ENCODE results near the gene MYCBPAP.

MYCBPAP gene

GRCh38 chr17:50495918-50496317 lies 12.3 kb upstream of the MYCBPAP start:
- Histone ChIP-seq H3K9ac (ENCODE audit: low read length) (no peak overlapping the region), H3K36me3 (ENCODE audit: control insufficient read depth, low read depth, low read length) (no peaks in the 10 kb centered on the region), H3K9me3 (ENCODE audit: control insufficient read depth, low read depth, low read length) (no peaks in the 10 kb centered on the region), H3K4me3 (ENCODE audit: low read length) (no peak overlapping the region), H3K27ac (ENCODE audit: low read length) (no peak overlapping the region), H3K27me3 (ENCODE audit: control insufficient read depth, insufficient read depth, low read length) (no peaks in the 10 kb centered on the region), H3K4me1 (ENCODE audit: control insufficient read depth, low read depth, low read length) (no peaks in the 10 kb centered on the region)

DNA sequence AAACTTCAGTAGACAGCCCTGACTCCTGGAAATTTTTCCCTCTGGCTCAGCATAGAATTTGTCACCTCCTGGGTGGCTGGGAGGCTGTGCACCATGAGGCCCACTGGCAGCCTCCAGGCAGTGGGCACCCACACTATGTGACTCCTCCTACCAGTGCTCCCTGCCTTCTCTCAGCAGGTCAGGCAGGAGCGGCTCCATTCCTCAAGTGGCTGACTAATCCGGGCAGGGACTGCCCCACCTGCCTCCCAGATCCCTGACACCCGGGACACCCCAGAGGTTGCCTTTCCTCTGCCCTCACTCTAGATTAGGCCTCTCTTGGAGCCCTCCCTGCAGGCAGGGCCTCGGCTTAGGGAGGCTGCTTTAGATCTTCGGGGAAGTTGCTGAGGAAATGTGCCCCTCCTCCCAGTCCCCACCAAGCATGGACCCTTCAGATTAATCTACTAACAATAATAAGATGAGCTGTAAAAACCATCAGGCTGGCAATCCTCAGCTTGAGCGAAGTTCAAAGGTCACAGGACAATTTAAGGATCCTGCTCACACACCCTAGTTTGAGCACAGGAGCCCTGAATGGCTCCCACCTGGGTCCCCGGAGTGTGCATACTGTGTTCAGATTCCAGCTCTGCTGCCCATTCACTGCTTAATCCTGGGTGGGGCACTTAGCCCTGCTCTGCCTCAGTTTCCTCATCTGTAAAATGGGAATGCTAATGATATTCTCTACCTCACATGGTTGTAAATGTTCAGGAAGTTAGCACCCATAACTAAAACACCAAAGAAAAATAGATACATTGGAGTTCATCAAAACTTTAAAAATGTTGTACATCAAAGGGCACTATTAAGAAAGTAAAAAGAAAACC lies 10.0 kb upstream of the MYCBPAP start:
- no peaks in the 10 kb centered on the region for H3K4me1 ChIP-seq (ENCODE audit: control insufficient read depth, low read depth, low read length)
- no peaks in the 10 kb centered on the region for H3K36me3 ChIP-seq (ENCODE audit: control insufficient read depth, low read depth, low read length)
- no peaks in the 10 kb centered on the region for H3K27me3 ChIP-seq (ENCODE audit: control insufficient read depth, insufficient read depth, low read length)
- no peak overlapping the region for H3K27ac ChIP-seq (ENCODE audit: low read length)
- H3K9me3 ChIP-seq (ENCODE audit: control insufficient read depth, low read depth, low read length): no peaks in the 10 kb centered on the region
- no peak overlapping the region for H3K9ac ChIP-seq (ENCODE audit: low read length)
- no peak overlapping the region for H3K4me3 ChIP-seq (ENCODE audit: low read length)

DNA sequence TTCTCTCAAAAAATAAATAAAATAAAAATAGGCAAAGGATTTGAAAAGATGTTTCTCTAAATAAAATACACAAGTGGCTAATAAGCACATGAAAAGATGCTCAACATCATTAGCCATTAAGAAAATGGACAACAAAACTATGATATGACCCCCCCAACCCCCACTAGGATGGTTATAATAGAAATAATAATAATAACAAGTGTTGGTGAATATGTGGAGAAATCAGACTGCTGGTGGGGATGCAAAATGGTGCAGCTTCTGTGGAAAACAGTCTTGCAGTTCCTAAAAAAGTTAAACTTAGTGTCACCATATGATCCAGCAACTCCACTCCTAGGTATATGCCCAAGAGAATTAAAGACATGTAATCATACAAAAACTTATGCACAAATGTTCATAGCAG lies 9.0 kb upstream of the MYCBPAP start:
- H3K9me3 ChIP-seq (ENCODE audit: control insufficient read depth, low read depth, low read length): no peaks in the 10 kb centered on the region
- peaks cover 8% of the 10 kb centered on the region for H3K4me1 ChIP-seq (ENCODE audit: control insufficient read depth, low read depth, low read length)
- no peak overlapping the region for H3K27ac ChIP-seq (ENCODE audit: low read length)
- no peak overlapping the region for H3K9ac ChIP-seq (ENCODE audit: low read length)
- no peak overlapping the region for H3K4me3 ChIP-seq (ENCODE audit: low read length)
- no peaks in the 10 kb centered on the region for H3K36me3 ChIP-seq (ENCODE audit: control insufficient read depth, low read depth, low read length)
- H3K27me3 ChIP-seq (ENCODE audit: control insufficient read depth, insufficient read depth, low read length): no peaks in the 10 kb centered on the region

GRCh38 chr17:50499721-50500120 lies 8.5 kb upstream of the MYCBPAP start:
- H3K27me3 ChIP-seq (ENCODE audit: control insufficient read depth, insufficient read depth, low read length): no peaks in the 10 kb centered on the region
- H3K9me3 ChIP-seq (ENCODE audit: control insufficient read depth, low read depth, low read length): no peaks in the 10 kb centered on the region
- no peak overlapping the region for H3K27ac ChIP-seq (ENCODE audit: low read length)
- H3K36me3 ChIP-seq (ENCODE audit: control insufficient read depth, low read depth, low read length): no peaks in the 10 kb centered on the region
- no peak overlapping the region for H3K4me3 ChIP-seq (ENCODE audit: low read length)
- peaks cover 8% of the 10 kb centered on the region for H3K4me1 ChIP-seq (ENCODE audit: control insufficient read depth, low read depth, low read length)
- H3K9ac ChIP-seq (ENCODE audit: low read length): no peak overlapping the region

DNA sequence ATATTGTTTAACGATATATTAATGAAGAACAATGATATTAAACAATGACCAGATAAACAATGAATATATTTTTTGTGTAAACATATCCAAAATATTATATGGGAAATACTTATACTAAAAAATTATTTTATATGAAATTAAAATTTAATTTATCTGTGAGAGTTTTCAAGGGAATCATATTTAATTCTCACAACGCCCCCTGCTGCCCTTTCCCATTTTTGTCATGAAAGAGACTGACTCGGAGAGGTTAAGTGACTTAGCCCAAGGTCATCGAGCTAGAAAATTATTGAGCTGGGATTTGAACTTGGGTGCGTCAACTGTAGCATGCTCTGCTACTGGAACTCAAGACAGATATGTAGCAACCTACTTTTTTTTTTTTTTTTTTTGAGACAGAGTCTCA lies 7.2 kb upstream of the MYCBPAP start:
- Histone ChIP-seq H3K4me1 (ENCODE audit: control insufficient read depth, low read depth, low read length) (peaks cover 8% of the 10 kb centered on the region), H3K27ac (ENCODE audit: low read length) (no peak overlapping the region)

GRCh38 chr17:50502301-50502990 lies 5.8 kb upstream of the MYCBPAP start:
- no peak overlapping the region for H3K27ac ChIP-seq (ENCODE audit: low read length)
- no peaks in the 10 kb centered on the region for H3K36me3 ChIP-seq (ENCODE audit: control insufficient read depth, low read depth, low read length)
- H3K9me3 ChIP-seq (ENCODE audit: control insufficient read depth, low read depth, low read length): no peaks in the 10 kb centered on the region
- no peak overlapping the region for H3K4me3 ChIP-seq (ENCODE audit: low read length)
- H3K27me3 ChIP-seq (ENCODE audit: control insufficient read depth, insufficient read depth, low read length): no peaks in the 10 kb centered on the region
- H3K4me1 ChIP-seq (ENCODE audit: control insufficient read depth, low read depth, low read length): peaks cover 8% of the 10 kb centered on the region
- no peak overlapping the region for H3K9ac ChIP-seq (ENCODE audit: low read length)

More for the DNA sequence above, 7.2 kb upstream of the MYCBPAP start:
- H3K9ac ChIP-seq (ENCODE audit: low read length): no peak overlapping the region
- H3K36me3 ChIP-seq (ENCODE audit: control insufficient read depth, low read depth, low read length): no peaks in the 10 kb centered on the region
- H3K27me3 ChIP-seq (ENCODE audit: control insufficient read depth, insufficient read depth, low read length): no peaks in the 10 kb centered on the region
- no peak overlapping the region for H3K4me3 ChIP-seq (ENCODE audit: low read length)
- no peaks in the 10 kb centered on the region for H3K9me3 ChIP-seq (ENCODE audit: control insufficient read depth, low read depth, low read length)

DNA sequence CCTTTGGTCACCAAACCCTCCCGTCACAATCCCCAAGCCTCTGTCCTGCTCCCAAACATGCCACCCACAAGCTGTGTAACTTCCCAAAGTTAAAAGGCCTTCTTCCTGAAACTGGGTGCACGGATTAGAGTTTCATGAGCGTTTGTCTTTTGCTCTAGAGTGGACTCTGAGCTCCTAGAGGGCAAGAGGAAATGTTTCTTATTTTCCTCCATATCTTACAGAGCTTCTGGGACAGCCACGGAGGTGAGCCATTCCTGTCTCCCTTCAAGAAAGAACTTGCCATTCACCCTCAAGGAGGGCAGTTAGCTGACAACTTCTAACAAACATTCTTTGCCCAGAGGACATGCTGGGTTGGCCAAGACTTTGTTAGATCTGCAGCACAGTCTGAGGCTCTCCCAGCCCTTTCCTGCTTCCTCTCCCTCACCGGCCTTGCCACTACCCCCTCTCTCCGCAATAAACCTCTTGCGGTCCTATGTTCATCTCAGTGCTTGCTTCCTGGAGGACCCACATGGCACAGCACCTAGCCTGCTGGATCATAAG lies 2.6 kb upstream of the MYCBPAP start:
- H3K9ac ChIP-seq (ENCODE audit: low read length): no peak overlapping the region
- no peak overlapping the region for H3K27ac ChIP-seq (ENCODE audit: low read length)
- no peaks in the 10 kb centered on the region for H3K36me3 ChIP-seq (ENCODE audit: control insufficient read depth, low read depth, low read length)
- no peak overlapping the region for H3K4me3 ChIP-seq (ENCODE audit: low read length)
- H3K9me3 ChIP-seq (ENCODE audit: control insufficient read depth, low read depth, low read length): no peaks in the 10 kb centered on the region
- H3K4me1 ChIP-seq (ENCODE audit: control insufficient read depth, low read depth, low read length): peaks cover 12% of the 10 kb centered on the region
- no peaks in the 10 kb centered on the region for H3K27me3 ChIP-seq (ENCODE audit: control insufficient read depth, insufficient read depth, low read length)

DNA sequence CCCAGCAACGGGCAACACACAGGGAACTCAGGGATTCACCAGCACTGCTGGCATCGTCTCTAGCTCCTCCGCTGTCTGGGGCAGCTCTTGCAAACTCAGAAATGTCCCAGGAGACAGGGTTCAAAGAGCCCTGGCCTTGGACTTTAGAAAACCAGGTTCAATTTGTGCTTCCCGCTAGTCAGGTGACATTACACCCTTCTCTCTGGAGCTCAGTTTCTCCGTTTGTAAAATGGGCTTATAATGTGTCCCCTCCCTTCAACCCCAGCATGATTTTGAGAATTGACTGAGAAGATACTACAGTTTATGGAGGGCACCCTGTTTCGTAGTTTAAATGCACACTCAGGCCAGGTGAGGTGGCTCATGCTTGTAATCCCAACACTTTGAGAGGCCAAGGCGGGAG lies 1.9 kb upstream of the MYCBPAP start:
- Histone ChIP-seq H3K4me3 (ENCODE audit: low read length) (no peak overlapping the region), H3K9me3 (ENCODE audit: control insufficient read depth, low read depth, low read length) (no peaks in the 10 kb centered on the region), H3K4me1 (ENCODE audit: control insufficient read depth, low read depth, low read length) (peaks cover 16% of the 10 kb centered on the region), H3K9ac (ENCODE audit: low read length) (no peak overlapping the region), H3K27me3 (ENCODE audit: control insufficient read depth, insufficient read depth, low read length) (no peaks in the 10 kb centered on the region), H3K27ac (ENCODE audit: low read length) (no peak overlapping the region), H3K36me3 (ENCODE audit: control insufficient read depth, low read depth, low read length) (no peaks in the 10 kb centered on the region)

- Histone ChIP-seq H3K36me3 (ENCODE audit: control insufficient read depth, low read depth, low read length) (no peaks in the 10 kb centered on the region), H3K9me3 (ENCODE audit: control insufficient read depth, low read depth, low read length) (no peaks in the 10 kb centered on the region), H3K27ac (ENCODE audit: low read length) (no peak overlapping the region), H3K4me1 (ENCODE audit: control insufficient read depth, low read depth, low read length) (peaks cover 13% of the 10 kb centered on the region), H3K9ac (ENCODE audit: low read length) (no peak overlapping the region), H3K4me3 (ENCODE audit: low read length) (peak overlapping the region; percentile 53), H3K27me3 (ENCODE audit: control insufficient read depth, insufficient read depth, low read length) (no peaks in the 10 kb centered on the region)
Observed at GRCh38 chr17:50508573-50509460, 578 bp downstream of the MYCBPAP start.

DNA sequence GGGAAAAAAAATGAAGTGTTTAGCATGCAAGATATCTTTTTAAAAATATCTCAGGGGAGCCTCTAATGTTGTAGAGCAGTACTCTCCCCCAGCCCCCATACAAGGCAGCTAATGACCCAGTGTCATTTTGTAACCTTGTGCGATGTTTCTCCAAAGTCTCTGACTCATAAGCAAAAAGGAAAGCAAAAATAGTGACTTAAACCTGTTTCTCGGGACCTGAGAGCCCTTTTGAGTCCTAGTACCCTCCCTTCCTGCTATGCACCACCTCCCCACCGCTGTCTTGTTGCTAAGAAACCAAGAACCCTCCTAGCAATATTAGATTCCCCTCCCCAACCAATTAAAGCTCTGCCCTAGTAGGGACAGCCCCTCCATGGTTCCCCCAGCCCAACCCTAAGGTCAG lies 2.8 kb downstream of the MYCBPAP start:
- Histone ChIP-seq H3K9ac (ENCODE audit: low read length) (no peak overlapping the region), H3K36me3 (ENCODE audit: control insufficient read depth, low read depth, low read length) (no peaks in the 10 kb centered on the region), H3K4me1 (ENCODE audit: control insufficient read depth, low read depth, low read length) (peaks cover 10% of the 10 kb centered on the region), H3K4me3 (ENCODE audit: low read length) (no peak overlapping the region), H3K27ac (ENCODE audit: low read length) (no peak overlapping the region), H3K27me3 (ENCODE audit: control insufficient read depth, insufficient read depth, low read length) (no peaks in the 10 kb centered on the region), H3K9me3 (ENCODE audit: control insufficient read depth, low read depth, low read length) (no peaks in the 10 kb centered on the region)

GRCh38 chr17:50513495-50513894 lies 5.3 kb downstream of the MYCBPAP start:
- Histone ChIP-seq H3K9ac (ENCODE audit: low read length) (no peak overlapping the region), H3K9me3 (ENCODE audit: control insufficient read depth, low read depth, low read length) (no peaks in the 10 kb centered on the region), H3K36me3 (ENCODE audit: control insufficient read depth, low read depth, low read length) (no peaks in the 10 kb centered on the region)

More at GRCh38 chr17:50513495-50513894, 5.3 kb downstream of the MYCBPAP start:
- Histone ChIP-seq H3K4me1 (ENCODE audit: control insufficient read depth, low read depth, low read length) (peaks cover 6% of the 10 kb centered on the region), H3K27me3 (ENCODE audit: control insufficient read depth, insufficient read depth, low read length) (no peaks in the 10 kb centered on the region), H3K27ac (ENCODE audit: low read length) (no peak overlapping the region), H3K4me3 (ENCODE audit: low read length) (no peak overlapping the region)
